AG04449 (cell line): ENCODE data around the gene SLC7A14.
A peak's percentile ranks its signal among the peaks of the same experiment; 100 is the strongest.

Experiments
- CTCF ChIA-PET: fragments of 350-600 bp; formaldehyde crosslinking; extraction: SDS; loops from one replicate; lab custom pipeline; 2021; ENCODE audit warnings: antibody characterized with exemption; lab: Yijun Ruan, JAX
- POLR2A ChIA-PET: fragments of 400-600, 350-600 bp; formaldehyde crosslinking; extraction: SDS; loops from one replicate; lab custom pipeline; 2020; ENCODE audit warnings: antibody characterized with exemption, inconsistent platforms; lab: Yijun Ruan, JAX
- DNase-seq: peaks from one replicate; pipeline ENCODE4 v3.0.0-alpha.2; 2010; ENCODE audit warnings: low read depth, low spot score
- H3K4me3 ChIP-seq: 2 replicates; pipeline ENCODE4 v1.5.1; 2011; ENCODE audit warnings: low read depth, mild to moderate bottlenecking, control low read depth, low read length
- TF ChIP-seq, protein P1 (sequence below): IDR thresholded peaks from one replicate; pipeline ENCODE4 v1.5.1; 2011; ENCODE audit warnings: mild to moderate bottlenecking, moderate library complexity, low read length, control low read depth, inconsistent platforms; ENCODE audit not compliant: insufficient read depth; ENCODE audit errors: missing control alignments

Gene SLC7A14

DNA sequence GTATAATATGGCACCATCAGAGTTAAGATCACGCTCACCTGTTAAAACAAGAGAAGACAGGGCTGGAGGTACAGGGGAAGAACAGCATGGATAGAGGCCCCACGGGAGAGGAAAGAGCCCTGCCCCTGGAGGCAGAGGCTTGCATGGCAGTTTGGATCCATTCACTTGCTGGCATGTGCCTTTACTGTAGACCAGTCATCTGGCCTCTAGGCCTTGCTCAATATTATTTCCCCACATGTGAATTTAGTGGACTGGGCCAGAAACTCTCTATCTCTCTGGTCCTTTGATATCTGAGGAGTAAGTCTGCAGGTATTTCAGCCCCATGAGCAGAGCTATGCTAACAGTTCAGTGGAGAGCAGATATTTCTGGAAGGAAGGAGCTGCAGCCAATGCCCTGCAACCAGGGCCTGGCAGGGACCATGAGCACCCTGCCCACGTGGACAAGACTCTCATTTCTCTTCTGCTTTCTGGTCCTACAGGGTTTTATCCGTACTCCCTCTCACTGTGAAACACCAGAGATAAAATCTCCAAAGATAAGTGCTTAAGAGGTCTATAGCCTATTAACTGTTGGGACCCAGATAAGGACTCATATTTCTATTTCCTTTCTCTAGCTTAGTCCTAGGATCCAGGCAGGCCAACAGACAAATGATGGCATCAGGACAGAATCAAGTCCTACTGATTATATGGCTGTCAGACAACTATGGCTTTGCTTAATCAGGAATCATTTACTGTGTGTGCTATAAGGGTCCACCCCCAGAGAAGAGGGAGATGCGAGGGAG, 102.2 kb downstream of the SLC7A14 start:
- TF ChIP-seq, protein P1, sequence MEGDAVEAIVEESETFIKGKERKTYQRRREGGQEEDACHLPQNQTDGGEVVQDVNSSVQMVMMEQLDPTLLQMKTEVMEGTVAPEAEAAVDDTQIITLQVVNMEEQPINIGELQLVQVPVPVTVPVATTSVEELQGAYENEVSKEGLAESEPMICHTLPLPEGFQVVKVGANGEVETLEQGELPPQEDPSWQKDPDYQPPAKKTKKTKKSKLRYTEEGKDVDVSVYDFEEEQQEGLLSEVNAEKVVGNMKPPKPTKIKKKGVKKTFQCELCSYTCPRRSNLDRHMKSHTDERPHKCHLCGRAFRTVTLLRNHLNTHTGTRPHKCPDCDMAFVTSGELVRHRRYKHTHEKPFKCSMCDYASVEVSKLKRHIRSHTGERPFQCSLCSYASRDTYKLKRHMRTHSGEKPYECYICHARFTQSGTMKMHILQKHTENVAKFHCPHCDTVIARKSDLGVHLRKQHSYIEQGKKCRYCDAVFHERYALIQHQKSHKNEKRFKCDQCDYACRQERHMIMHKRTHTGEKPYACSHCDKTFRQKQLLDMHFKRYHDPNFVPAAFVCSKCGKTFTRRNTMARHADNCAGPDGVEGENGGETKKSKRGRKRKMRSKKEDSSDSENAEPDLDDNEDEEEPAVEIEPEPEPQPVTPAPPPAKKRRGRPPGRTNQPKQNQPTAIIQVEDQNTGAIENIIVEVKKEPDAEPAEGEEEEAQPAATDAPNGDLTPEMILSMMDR, result peak; percentile 13
- DNase-seq, result no peak
- ChIA-PET POLR2A (no interaction called here), CTCF (interaction anchor here (2.0 kb wide), 1 partner anchor 16 kb away, joined by 6 read pairs; no protein-coding TSS in a partner anchor)
- no peak overlapping the region for H3K4me3 ChIP-seq

DNA sequence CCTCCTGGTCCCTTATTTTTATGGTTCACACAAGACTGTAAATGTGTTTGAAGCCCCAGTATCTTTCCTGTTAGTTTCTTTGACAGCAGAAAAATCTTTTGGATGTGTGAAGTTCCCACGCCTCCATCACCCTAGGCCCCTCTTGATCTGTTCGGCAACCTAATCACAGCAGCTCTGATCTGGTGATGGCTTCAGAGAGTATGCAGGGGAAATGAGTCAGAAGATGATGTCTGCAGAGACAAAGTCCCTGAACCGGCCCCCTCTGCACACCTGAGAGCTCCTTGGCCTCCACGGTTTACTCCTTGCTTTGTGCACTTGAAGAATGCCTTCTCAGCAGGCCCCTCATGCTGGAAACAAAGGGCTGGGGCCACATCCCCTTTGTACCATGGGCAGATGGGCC, 103.7 kb downstream of the SLC7A14 start:
- no peak for DNase-seq
- ChIA-PET CTCF (interaction anchor here (1.6 kb wide), 1 partner anchor 329 kb away, joined by 4 read pairs; no protein-coding TSS in a partner anchor), POLR2A (no interaction called here)
- H3K4me3 ChIP-seq, result no peak overlapping the region
- TF ChIP-seq, protein P1, result no peak

DNA sequence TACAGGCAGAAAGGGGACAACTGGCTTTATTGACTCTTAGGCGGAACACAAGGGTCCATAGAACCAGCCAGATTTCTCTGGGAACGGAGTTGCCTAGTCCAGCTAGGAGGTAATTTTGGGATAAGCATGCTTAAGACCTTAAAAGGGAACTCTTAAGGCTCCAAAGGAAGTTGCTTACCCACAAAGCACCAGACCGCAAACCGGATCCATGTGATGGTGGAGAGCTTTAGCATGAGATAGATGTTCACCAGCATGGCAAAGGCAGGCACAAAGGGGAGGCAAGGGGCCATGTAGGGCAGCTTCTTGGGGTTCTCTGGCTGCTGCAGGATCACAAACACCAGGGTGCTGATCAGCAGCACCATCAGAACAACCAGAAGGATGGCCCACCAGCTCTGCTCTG, 105.8 kb downstream of the SLC7A14 start:
- TF ChIP-seq, protein P1, result no peak
- ChIA-PET POLR2A (no interaction called here), CTCF (interaction anchor here (0.9 to 2.0 kb wide), 2 partner anchors 20 to 332 kb away, joined by 5 to 9 read pairs; no protein-coding TSS in a partner anchor)
- DNase-seq, result no peak
- H3K4me3 ChIP-seq, result no peak overlapping the region

DNA sequence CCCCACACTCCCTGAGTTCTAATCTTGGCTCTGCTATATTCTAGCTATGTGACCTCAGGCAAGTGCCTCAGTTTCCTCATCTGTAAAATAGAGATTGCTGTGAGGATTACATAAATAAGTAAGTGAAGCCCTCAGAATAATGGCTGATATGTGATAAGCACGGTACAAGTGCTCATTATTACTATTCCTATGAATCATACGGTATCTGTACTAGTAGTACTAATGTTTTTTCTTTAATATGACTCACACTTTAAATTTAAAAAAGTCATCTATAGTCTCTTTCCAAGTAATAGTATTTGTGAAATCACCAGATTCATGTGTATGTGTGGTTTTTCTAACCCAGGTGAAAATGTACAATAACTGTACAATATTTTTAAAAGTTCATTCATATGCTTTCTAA, 108.5 kb downstream of the SLC7A14 start:
- ChIA-PET POLR2A (no interaction called here), CTCF (interaction anchor here (1.2 to 1.8 kb wide), 2 partner anchors 13 to 334 kb away, joined by 5 read pairs; no protein-coding TSS in a partner anchor)
- no peak for DNase-seq
- no peak overlapping the region for H3K4me3 ChIP-seq
- TF ChIP-seq, protein P1, result no peak

DNA sequence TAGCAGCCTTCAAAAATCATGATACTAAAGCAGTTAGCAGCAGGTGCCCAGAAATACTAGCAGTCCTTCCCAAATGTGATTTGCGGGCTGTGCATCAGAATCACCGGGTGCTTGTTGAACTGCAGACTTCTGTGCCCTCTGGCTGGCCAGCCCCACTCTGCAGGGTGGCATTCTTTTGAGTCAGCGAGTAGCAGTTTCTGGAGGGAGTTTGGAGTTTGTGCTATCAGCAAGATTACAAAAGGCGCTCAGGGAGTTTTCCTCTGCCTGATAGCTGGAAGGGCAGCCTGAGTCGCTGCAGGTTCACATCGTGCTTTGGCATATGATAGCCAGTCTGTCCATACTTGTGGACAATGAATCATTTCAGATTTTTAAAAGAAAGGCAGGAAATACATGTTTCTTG, 109.6 kb downstream of the SLC7A14 start:
- POLR2A ChIA-PET, result no interaction called here
- H3K4me3 ChIP-seq, result no peak overlapping the region
- DNase-seq, result no peak
- TF ChIP-seq, protein P1, result no peak
- CTCF ChIA-PET, result interaction anchor here (0.9 to 2.4 kb wide), 2 partner anchors 9 to 333 kb away, joined by 3 to 5 read pairs; no protein-coding TSS in a partner anchor

DNA sequence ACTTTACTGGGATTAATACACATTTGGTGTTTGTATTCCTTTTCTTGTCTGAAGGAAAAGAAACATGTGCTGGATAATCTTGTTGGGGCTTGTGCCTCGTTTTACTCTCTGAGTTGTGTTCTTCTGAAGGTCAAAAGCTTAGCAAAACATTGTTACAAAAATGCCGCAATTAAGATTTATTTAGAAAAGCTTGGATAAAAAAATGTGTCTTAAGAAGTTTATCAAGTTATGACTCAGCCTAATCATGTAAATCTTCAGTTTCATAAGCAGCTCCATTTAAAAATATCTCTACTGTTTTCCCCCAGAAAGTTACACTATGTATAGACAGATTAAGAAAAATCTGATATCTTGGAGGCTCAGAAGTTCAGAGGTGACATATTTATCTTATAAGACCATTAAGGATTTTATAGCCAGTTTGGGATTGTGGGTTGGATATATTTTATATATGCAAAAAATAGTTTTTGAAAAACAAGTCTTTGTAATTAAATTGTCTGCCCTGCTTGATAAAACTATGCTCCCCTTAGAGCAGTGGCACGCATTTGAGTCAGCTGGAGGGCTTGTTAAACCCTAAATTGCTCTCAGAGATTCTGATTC, 110.7 kb downstream of the SLC7A14 start:
- POLR2A ChIA-PET, result no interaction called here
- TF ChIP-seq, protein P1, result no peak
- no peak overlapping the region for H3K4me3 ChIP-seq
- CTCF ChIA-PET, result interaction anchor here (0.7 to 2.4 kb wide), 6 partner anchors 9 to 373 kb away, joined by 3 to 6 read pairs (median 4); no protein-coding TSS in a partner anchor
- DNase-seq, result no peak
